Right atrium auricular region (tissue), 2 donors: ENCODE data around the gene DUSP19. TPM values are rescaled to one million over a fixed set of nuclear protein-coding genes. Genes with fewer than 3 reads are reported as not detected.
"Not testable (repeated sequence)": the region's sequence is repeated elsewhere in the genome, so short reads cannot be mapped to it uniquely, and the experiment has no call there.

Experiments
- DNase-seq: peaks from one replicate; pipeline ENCODE4 v3.0.0-alpha.2; 2019; ENCODE audit warnings: low spot score
- H3K27ac ChIP-seq, 2 donors: fragments of 200-600 bp; sonication (generic); 1 replicate in 1 of 2; 2 replicates in 1 of 2; pipeline ENCODE4 v1.5.1; 2016 to 2019
- H3K27me3 ChIP-seq, 2 donors: fragments of 200-600 bp; sonication (generic); one replicate each; pipeline versions ENCODE4 v1.5.1 to v1.6.0; 2017 to 2019
- H3K36me3 ChIP-seq: fragments of 200-600 bp; sonication (generic); one replicate; pipeline ENCODE4 v1.5.1; 2016
- H3K4me1 ChIP-seq, 2 donors: fragments of 200-600 bp; sonication (generic); one replicate each; pipeline versions ENCODE4 v1.5.1 to v1.6.0; 2017 to 2019
- H3K4me3 ChIP-seq, 2 donors: fragments of 200-600 bp; sonication (generic); 1 replicate in 1 of 2; 2 replicates in 1 of 2; pipeline ENCODE4 v1.5.1; 2017 to 2019; ENCODE audit warnings: mild to moderate bottlenecking in 1 of 2, moderate library complexity in 1 of 2
- H3K9me3 ChIP-seq, 2 donors: fragments of 200-600 bp; sonication (generic); one replicate each; pipeline ENCODE4 v1.5.1; 2019
- total RNA-seq, 2 donors: library from RNA; depleted of rRNA; stranded (reverse); fragments of >200 nt; gene quantifications; one replicate each; pipeline ENCODE4 v1.1.0, GENCODE V29; 2016
- TF ChIP-seq, protein P1 (sequence below), 2 donors: fragments of 200-600 bp; sonication (generic); IDR thresholded peaks; one replicate each; pipeline ENCODE4 v1.5.1; 2019; ENCODE audit warnings: antibody characterized with exemption in 2 of 2

The DUSP19 gene
- total RNA-seq, 2 donors from 2014 or later: 5.5 to 15.3 TPM

DNA sequence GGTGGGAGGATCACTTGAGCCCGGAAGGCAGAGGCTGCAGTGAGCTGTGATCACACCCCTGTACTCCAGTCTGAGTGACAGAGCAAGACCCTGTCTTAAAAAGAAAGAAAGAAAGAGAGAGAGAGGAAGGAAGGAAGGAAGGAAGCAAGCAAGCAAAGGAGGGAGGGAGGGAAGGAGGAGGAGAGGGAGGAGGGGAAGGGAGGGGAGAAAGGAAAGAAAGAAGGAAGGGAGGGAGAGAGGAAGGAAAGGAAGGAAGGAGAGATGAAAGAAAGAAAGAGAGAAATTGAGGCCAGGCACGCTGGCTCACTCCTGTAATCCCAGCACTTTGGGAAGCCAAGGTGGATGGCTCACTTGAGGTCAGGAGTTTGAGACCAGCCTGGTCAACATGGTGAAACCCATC, 37.9 kb upstream of the DUSP19 start:
- TF ChIP-seq, protein P1, sequence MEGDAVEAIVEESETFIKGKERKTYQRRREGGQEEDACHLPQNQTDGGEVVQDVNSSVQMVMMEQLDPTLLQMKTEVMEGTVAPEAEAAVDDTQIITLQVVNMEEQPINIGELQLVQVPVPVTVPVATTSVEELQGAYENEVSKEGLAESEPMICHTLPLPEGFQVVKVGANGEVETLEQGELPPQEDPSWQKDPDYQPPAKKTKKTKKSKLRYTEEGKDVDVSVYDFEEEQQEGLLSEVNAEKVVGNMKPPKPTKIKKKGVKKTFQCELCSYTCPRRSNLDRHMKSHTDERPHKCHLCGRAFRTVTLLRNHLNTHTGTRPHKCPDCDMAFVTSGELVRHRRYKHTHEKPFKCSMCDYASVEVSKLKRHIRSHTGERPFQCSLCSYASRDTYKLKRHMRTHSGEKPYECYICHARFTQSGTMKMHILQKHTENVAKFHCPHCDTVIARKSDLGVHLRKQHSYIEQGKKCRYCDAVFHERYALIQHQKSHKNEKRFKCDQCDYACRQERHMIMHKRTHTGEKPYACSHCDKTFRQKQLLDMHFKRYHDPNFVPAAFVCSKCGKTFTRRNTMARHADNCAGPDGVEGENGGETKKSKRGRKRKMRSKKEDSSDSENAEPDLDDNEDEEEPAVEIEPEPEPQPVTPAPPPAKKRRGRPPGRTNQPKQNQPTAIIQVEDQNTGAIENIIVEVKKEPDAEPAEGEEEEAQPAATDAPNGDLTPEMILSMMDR (IDR thresholded peaks at IDR 0.05): no peak
- Histone ChIP-seq H3K36me3 (no peaks in the 10 kb centered on the region), H3K4me1 (peaks cover 0 to 11% of the 10 kb centered on the region in 2 donors), H3K27me3 (no peaks in the 10 kb centered on the region), H3K9me3 (no peaks in the 10 kb centered on the region), H3K4me3 (no peak overlapping the region), H3K27ac (no peak overlapping the region)
- no peak for DNase-seq

DNA sequence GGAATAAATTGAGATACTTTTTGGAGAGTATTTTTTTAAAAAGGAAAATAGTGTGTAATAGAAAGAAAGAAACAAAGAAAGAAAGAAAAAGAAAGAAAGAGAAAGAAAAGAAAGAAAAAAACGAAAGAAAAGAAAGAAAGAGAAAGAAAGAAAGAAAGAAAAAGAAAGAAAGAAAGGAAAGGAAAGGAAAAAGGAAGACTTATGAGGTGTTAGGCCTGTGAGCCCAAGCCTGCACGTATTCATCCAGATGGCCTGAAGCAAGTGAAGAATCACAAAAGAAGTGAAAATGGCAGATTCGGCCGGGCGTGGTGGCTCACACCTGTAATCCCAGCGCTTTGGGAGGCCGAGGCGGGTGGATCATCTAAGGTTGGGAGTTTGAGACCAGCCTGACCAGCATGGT, 35.0 kb upstream of the DUSP19 start:
- not testable (repeated sequence) for H3K36me3 ChIP-seq, H3K9me3 ChIP-seq, H3K4me3 ChIP-seq, H3K27me3 ChIP-seq, H3K4me1 ChIP-seq, DNase-seq, H3K27ac ChIP-seq

DNA sequence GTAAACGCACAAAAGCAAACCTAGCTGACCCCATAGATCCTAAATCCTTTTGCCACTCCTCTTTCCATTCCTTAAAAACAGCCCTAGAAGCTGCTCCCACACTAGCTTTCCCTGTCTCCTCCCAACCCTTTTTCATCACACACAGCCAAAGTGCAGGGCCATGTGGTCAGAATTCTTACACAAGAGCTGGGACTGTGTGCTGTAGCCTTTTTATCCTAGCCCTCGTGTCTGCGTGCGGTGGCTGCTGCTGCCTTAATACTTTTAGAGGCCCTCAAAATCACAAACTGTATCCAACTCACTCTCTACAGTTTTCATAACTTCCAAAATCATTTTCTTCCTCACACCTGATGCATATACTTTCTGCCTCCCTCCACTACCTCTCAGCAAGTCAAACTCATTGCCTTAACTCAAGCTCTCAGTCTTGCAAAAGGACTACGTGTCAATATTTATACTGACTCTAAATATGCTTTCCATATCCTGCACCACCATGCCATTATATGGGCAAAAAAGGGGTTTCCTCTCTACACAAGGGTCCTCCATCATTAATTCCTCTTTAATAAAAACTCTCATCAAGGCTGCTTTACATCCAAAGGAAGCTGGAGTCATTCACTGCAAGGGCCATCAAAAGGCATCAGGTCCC, 30.9 kb upstream of the DUSP19 start:
- H3K36me3 ChIP-seq, H3K4me1 ChIP-seq, H3K4me3 ChIP-seq, DNase-seq, H3K9me3 ChIP-seq, H3K27ac ChIP-seq, H3K27me3 ChIP-seq: not testable (repeated sequence)

DNA sequence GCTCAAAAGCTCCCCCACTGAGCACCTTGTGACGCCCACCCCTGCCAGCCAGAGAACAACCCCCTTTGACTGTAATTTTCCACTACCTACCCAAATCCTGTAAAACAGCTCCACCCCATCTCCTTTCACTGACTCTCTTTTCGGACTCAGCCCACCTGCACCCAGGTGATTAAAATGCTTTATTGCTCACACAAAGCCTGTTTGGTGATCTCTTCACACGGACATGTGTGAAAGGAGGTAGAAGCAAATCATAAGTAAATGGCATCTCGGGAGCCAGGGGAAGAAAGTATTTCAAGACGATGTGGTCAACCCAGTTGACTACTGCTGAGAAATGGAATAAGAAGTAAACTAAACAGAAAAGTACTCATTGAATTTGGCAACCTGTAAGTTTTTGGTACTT, 29.1 kb upstream of the DUSP19 start:
- no peaks in the 10 kb centered on the region for H3K36me3 ChIP-seq
- H3K27ac ChIP-seq: no peak overlapping the region
- TF ChIP-seq, protein P1 (IDR thresholded peaks at IDR 0.05): no peak
- H3K4me1 ChIP-seq: no peaks in the 10 kb centered on the region
- H3K9me3 ChIP-seq: no peaks in the 10 kb centered on the region
- H3K27me3 ChIP-seq: no peaks in the 10 kb centered on the region
- no peak overlapping the region for H3K4me3 ChIP-seq
- no peak for DNase-seq

DNA sequence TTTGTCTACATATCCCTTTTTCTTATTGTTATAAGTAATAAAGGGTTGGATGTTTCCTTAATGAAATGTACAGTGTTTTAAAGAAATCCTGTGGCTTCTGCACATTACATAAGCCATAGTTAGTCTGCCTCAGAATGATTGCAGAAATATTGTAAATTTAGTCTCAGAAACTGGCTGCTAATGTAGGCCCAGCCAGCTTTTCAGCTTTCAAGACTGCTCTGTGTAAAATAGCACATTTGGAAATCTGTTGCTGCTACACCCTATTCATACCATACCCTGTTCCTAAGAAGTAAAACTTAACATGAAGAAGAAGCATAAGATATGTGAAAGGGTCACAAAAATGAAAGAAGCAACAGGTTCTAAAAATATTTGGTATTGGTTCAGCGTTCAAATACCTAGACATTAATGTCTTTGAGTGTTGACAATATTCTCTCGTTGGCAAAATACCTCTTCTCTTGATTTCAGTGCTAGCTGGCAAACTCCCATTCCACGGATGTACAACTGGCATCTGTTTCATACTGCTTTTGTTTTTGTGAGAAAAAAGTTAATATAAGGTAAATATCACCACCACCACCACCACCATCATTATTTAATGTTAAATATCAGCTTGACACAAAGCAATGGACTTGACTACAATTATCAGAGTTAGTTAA, 21.1 kb upstream of the DUSP19 start:
- no peaks in the 10 kb centered on the region for H3K27me3 ChIP-seq
- H3K36me3 ChIP-seq: no peaks in the 10 kb centered on the region
- no peak overlapping the region for H3K27ac ChIP-seq
- no peak for DNase-seq
- H3K4me1 ChIP-seq: no peaks in the 10 kb centered on the region
- H3K4me3 ChIP-seq: no peak overlapping the region
- TF ChIP-seq, protein P1 (IDR thresholded peaks at IDR 0.05): no peak
- H3K9me3 ChIP-seq: no peaks in the 10 kb centered on the region

DNA sequence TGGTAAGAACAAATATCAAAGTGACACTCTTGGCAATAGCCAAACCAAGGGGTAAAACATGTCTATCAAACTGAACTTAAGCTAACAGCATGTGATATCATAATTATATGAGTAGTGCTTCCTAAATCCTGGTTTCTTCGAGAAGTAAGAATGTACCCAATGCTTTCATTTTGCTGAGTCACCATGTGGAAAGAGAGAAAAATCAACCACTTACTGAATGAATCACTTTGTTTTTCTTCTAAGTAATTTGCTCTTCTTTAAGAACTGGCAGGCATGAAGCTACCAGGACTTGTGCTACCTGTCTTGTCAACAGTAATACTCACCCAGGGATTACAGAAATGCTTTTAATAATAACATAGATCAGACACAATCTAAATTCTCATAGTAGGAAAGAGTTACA, 19.0 kb upstream of the DUSP19 start:
- Histone ChIP-seq H3K4me1 (no peaks in the 10 kb centered on the region), H3K27ac (no peak overlapping the region), H3K27me3 (no peaks in the 10 kb centered on the region), H3K9me3 (no peaks in the 10 kb centered on the region), H3K4me3 (no peak overlapping the region), H3K36me3 (no peaks in the 10 kb centered on the region)
- no peak for DNase-seq
- TF ChIP-seq, protein P1 (IDR thresholded peaks at IDR 0.05): no peak
